GM19025 (cell line): ENCODE results near the gene RNPEP.
"Not testable (repeated sequence)": the region's sequence is repeated elsewhere in the genome, so short reads cannot be mapped to it uniquely, and the experiment has no call there.

Source experiments
- ATAC-seq: cut with Tn5 transposase; IDR thresholded peaks from one replicate; pipeline ENCODE4 v1.9.1; 2021; ENCODE audit warnings: mild to moderate bottlenecking, low read depth, moderate library complexity; ENCODE audit not compliant: unreplicated experiment

Gene RNPEP

GRCh38 chr1:201958348-201958747, 24.1 kb upstream of the RNPEP start:
- no peak for ATAC-seq

- not testable (repeated sequence) for ATAC-seq
Measured at GRCh38 chr1:201962382-201962781, 20.1 kb upstream of the RNPEP start.

DNA sequence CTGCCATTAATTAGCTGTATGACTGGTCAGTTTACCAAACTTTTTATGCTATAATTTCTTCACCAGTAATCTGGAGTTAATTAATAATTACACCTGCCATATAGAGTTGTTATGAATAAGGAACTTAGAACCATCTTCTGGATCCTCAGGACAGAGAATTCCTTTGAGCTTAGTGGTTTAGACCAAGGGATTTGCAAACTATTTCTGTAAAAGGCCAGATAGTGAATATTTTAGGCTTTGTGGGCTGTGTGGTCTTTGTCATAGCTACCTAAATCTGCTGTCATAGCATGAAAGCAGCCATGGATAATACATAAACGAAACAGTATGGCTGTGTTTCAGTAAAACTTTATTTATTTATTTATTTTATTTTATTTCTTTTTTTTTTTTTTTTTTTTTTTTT, 18.2 kb upstream of the RNPEP start:
- no peak for ATAC-seq

DNA sequence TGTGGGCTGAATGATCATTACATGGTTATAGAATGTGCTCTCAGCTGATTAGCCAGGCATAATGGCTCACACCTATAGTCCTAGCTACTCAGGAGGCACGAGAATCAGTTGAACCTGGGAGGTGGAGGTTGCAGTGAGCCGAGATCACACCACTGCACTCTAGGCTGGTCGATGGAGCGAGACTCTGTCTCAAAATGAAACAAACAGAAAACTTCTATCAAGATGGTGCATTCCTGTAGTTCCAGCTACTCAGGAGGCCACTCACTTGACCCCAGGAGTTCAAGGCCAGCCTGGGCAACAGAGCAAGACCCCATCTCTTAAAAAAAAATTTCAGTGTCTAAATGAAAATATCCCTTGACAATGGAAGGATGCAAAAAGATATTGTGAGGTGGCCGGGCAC, 16.3 kb upstream of the RNPEP start:
- no peak for ATAC-seq

- no peak for ATAC-seq
Measured at GRCh38 chr1:201968202-201968925, 14.1 kb upstream of the RNPEP start.

DNA sequence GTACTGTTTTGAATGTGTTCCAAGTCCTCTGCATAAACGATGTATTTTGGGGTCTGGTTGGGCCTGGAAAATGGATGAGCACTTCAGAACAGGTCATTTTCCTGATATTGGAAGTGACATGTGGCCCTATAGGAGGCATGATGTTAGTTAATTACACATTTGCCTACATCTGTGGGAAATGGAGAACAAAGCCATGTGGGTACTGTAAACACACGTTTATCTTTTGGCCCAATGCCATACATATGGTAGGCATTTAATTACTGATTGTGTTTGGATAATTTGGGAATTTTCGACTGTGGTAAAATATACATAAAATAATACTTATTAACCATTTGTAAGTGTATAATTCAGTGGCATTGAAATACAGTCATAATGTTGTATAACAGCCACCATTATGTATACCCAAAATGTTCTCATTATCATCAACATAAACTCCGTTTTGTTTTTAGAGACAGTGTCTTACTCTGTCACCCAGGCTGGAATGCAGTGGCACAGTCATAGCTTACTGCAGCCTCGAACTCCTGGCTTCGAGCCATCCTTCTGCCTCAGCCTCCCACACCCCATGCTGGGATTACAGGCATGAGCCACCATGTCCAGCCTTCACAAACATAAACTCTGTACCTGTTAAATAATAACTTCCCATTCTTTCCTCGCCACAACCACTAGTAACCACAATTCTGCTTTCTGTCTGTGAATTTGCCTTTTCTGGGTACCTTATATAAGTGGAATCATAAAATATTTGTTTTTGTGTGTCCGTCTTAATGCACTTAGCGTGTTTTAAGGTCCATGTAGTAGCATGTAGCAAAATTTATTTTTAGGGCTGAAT, 11.9 kb upstream of the RNPEP start:
- ATAC-seq = no peak

GRCh38 chr1:201982082-201982622, 296 bp upstream of the RNPEP start:
- no peak for ATAC-seq

- ATAC-seq = no peak
Measured at GRCh38 chr1:201983380-201983805, 945 bp downstream of the RNPEP start.

GRCh38 chr1:201984446-201984845, 2.0 kb downstream of the RNPEP start:
- no peak for ATAC-seq

GRCh38 chr1:201985355-201985754, 2.9 kb downstream of the RNPEP start:
- no peak for ATAC-seq

DNA sequence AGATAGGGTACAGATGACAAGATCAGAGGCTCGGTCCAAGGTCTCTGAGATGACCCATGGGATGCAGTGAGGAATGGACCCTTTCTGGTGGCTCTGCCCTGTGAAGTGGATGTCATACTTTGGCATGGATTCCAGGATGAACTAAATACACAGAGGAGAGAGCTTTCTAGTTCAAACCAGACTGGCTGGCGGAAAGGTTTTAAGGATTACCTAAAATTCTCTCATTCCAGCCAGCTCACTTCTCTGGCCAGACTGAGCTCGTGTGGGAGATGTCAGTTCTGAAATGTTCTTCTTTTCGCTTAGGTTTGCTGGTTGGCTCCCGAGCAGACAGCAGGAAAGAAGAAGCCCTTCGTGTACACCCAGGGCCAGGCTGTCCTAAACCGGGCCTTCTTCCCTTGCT, 6.2 kb downstream of the RNPEP start:
- no peak for ATAC-seq

DNA sequence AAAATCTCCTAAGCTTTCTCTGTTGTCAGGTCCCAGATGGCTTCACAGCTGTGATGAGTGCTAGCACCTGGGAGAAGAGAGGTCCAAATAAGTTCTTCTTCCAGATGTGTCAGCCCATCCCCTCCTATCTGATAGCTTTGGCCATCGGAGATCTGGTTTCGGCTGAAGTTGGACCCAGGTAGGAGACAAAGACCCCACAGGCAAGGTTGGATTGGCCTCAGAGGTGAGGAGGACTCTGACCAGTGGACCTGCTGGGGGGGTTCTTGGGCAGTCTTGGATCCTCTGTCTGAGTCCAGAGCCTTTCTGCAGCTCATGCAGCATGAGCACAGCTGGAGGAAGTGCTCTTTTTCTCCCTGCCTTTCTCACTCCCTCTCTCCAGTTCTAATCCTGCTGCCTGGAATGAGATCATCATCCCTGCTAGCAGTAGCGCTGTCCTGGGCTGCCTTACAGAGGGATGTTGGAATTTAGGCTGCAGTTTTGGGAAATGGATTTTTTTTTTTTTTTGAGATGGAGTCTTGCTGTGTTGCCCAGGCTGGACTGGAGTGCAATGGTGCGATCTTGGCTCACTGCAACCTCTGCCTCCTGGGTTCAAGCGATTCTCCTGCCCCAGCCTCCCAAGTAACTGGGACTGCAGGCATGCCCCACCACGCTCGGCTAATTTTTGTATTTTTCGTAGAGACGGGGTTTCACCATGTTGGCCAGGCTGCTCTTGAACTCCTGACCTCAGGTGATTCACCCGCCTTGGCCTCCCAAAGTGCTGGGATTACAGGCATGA, 7.1 kb downstream of the RNPEP start:
- no peak for ATAC-seq

GRCh38 chr1:201990427-201990826, 8.0 kb downstream of the RNPEP start:
- ATAC-seq = no peak

GRCh38 chr1:201999625-202000238, 17.3 kb downstream of the RNPEP start:
- no peak for ATAC-seq

DNA sequence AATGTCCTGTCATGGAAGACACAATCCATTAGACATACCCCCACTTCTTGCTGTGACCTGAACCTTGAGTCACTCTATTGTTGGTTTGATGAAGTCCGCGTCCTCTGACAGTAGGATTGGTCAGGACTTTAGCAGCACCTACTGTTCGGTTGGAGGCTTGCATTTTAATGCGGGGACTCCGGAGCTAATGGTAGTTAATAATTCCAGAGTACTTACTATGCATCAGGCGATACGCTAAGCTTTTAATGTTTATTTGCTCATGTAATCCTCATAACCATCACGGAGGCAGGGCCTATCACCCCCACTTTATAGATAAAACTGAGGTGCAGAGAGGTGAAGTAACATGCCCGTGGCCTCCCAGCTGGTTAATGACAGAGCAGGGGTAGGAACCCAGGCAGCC, 20.1 kb downstream of the RNPEP start:
- ATAC-seq = no peak

- ATAC-seq = no peak
Measured at GRCh38 chr1:202004711-202005110, 22.3 kb downstream of the RNPEP start.

DNA sequence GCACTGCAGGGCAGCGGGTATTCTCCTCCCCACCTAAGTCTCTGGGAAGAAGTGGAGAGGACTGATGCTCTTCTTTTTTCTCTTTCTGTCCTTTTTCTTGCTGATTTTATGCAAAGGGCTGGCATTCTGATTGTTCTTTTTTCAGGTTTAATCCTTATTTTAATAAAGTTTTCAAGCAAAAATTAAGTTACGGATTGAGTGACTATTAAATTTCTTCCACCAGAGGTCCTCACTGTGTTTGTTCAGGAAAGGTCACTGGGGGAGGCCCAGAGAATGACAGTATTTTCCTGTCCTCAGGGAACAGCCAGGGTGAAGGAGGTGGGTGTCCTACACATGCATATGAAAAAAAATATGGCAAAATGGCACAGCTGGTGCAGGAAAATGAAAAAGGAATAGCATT, 23.5 kb downstream of the RNPEP start:
- ATAC-seq = no peak

DNA sequence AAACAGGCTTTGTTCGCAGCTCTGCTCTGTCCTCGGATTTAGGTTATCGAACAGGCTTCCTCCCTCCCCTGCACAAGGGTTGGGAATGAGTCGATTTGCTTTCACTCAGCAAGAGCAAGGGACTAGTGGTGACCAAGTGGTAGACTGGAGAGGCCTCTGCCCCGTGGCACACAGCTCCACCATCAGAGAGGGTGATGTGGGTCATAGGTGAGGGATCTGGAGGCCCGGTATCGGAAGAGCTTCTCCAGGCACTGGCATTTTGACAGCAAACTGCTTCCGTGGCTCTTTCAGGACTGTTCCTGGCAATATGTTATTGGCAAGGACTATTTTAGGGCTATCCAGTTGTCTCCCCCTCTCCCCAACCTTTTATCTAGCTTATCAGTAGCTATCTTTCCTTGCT, 24.9 kb downstream of the RNPEP start:
- no peak for ATAC-seq

DNA sequence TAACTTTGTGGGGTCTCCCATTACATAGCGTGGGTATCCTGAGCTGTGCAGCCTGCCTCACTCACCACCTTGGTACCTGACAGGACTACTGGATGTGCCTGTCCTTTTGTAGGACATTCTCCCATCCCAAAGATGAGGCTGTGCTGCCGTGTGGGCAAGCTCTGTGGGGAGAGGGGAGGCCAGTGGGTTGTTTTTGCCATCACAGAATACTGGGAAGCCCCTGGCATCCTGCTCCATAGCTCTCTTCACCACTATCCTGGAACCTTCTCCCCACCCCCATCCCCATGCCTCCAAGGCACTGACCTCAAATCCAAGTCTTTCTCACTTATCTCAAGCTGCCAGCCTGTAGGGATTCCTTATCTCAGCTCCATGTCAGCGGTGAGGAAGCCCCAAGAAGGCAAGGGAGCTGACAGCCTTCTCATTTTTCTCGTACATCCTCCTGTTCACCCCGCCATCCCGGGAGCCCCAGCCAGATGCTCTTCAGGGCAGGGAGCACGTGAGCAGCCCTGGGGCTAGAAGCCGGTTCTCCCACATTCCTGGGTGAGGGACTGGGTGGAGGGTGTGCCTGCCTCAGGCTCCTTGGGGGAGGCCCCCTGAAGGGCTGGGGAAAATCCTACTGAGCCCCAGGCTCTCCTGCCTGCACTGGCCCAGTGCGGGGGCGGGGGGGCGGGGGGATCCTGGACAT, 25.5 kb downstream of the RNPEP start:
- no peak for ATAC-seq
